Mammary epithelial cell (primary cell): Measurements from ENCODE around the gene CAGE1.

Experiments used
- CTCF ChIP-seq, 2 donors: IDR thresholded peaks in 1 of 2; conservative IDR thresholded peaks in 1 of 2; 2 replicates each; pipeline ENCODE4 v1.5.1; 2011 to 2012; ENCODE audit warnings: inconsistent platforms in 2 of 2, low read length in 2 of 2, mild to moderate bottlenecking in 2 of 2, control low read depth in 1 of 2, low read depth in 1 of 2; ENCODE audit not compliant: insufficient read depth in 1 of 2; ENCODE audit errors: extremely low read depth in 1 of 2
- EZH2 ChIP-seq: IDR thresholded peaks from 2 replicates; pipeline ENCODE4 v1.6.1; 2012; ENCODE audit warnings: low read length, inconsistent platforms, borderline replicate concordance

- TF ChIP-seq CTCF (conservative IDR thresholded peaks at IDR 0.05 in 1 of 2, IDR thresholded peaks at IDR 0.05 in 1 of 2; ENCODE audit: extremely low read depth in 1 of 2, insufficient read depth in 1 of 2, low read depth in 1 of 2, low read length in 2 of 2) (no peak), EZH2 (no peak)
These were observed 43.6 kb upstream of the CAGE1 start for GRCh38 chr6:7433121-7433617.
